GM23338 (cell line): Measurements from ENCODE around the gene CHST10. TPM values are rescaled to one million over a fixed set of nuclear protein-coding genes. Genes with fewer than 3 reads are reported as not detected.

Source experiments
- ATAC-seq: fragments of 200-7000 bp; cut with Tn5 transposase; 3 replicates; pipeline ENCODE4 v1.9.1; 2020
- DNase-seq: peaks from one replicate; pipeline ENCODE4 v3.0.0-alpha.2; 2015; ENCODE audit warnings: low spot score
- H2AFZ ChIP-seq: fragments of 200-600 bp; sonication (generic); 2 replicates; pipeline ENCODE4 v1.8.0; 2016; ENCODE audit warnings: antibody characterized with exemption, mild to moderate bottlenecking, moderate library complexity
- H3F3A ChIP-seq: fragments of 200-600 bp; sonication (generic); replicated peaks from 2 replicates; pipeline ENCODE4 v1.8.0; 2017; ENCODE audit warnings: antibody characterized with exemption, mixed run types, low read depth
- H3K27ac ChIP-seq: fragments of 200-600 bp; sonication (generic); 2 replicates; pipeline ENCODE4 v1.6.1; 2016; ENCODE audit warnings: low read depth
- H3K27me3 ChIP-seq: fragments of 200-600 bp; sonication (generic); 2 replicates; pipeline ENCODE4 v1.8.0; 2016; ENCODE audit warnings: mild to moderate bottlenecking, mixed run types, moderate library complexity; ENCODE audit not compliant: insufficient read depth
- H3K36me3 ChIP-seq: fragments of 200-600 bp; sonication (generic); 2 replicates; pipeline ENCODE4 v1.8.0; 2016; ENCODE audit warnings: mild to moderate bottlenecking; ENCODE audit not compliant: insufficient read depth
- H3K4me1 ChIP-seq: fragments of 200-600 bp; sonication (generic); 2 replicates; pipeline ENCODE4 v1.8.0; 2016; ENCODE audit warnings: mild to moderate bottlenecking, moderate library complexity; ENCODE audit not compliant: insufficient read depth
- H3K4me2 ChIP-seq: fragments of 200-600 bp; sonication (generic); 2 replicates; pipeline ENCODE4 v1.7.1; 2017; ENCODE audit warnings: mixed run types
- H3K4me3 ChIP-seq: fragments of 200-600 bp; sonication (generic); 2 replicates; pipeline ENCODE4 v1.6.1; 2016; ENCODE audit warnings: mixed run types
- H3K79me2 ChIP-seq: fragments of 200-600 bp; sonication (generic); replicated peaks from 2 replicates; pipeline ENCODE4 v1.8.0; 2017; ENCODE audit warnings: mild to moderate bottlenecking; ENCODE audit not compliant: insufficient read depth
- H3K9me2 ChIP-seq: fragments of 200-600 bp; sonication (generic); 2 replicates; pipeline ENCODE4 v1.8.0; 2017; ENCODE audit not compliant: insufficient read depth
- H4K20me1 ChIP-seq: fragments of 200-600 bp; sonication (generic); replicated peaks from 2 replicates; pipeline ENCODE4 v1.8.0; 2017; ENCODE audit warnings: mild to moderate bottlenecking; ENCODE audit not compliant: insufficient read depth
- H3K27ac Mint-ChIP-seq: 2 replicates; pipeline ENCODE4 v1.8.0; 2020; ENCODE audit warnings: inconsistent platforms, mild to moderate bottlenecking, moderate library complexity, mixed read lengths
- H3K27me3 Mint-ChIP-seq: 3 replicates; pipeline ENCODE4 v1.8.0; 2022; ENCODE audit warnings: low read depth, mild to moderate bottlenecking, moderate library complexity, mixed read lengths, inconsistent platforms; ENCODE audit not compliant: insufficient read depth, poor library complexity
- H3K36me3 Mint-ChIP-seq: 3 replicates; pipeline ENCODE4 v1.8.0; 2021; ENCODE audit warnings: low read depth, mild to moderate bottlenecking, inconsistent platforms, moderate library complexity, mixed read lengths
- H3K4me1 Mint-ChIP-seq: 3 replicates; pipeline ENCODE4 v1.8.0; 2020; ENCODE audit warnings: mild to moderate bottlenecking, inconsistent platforms, mixed read lengths
- H3K4me3 Mint-ChIP-seq: 3 replicates; pipeline ENCODE4 v1.8.0; 2021; ENCODE audit warnings: moderate library complexity, mild to moderate bottlenecking, inconsistent platforms, mixed read lengths
- H3K9me3 Mint-ChIP-seq: 3 replicates; pipeline ENCODE4 v1.8.0; 2020; ENCODE audit warnings: moderate library complexity, mild to moderate bottlenecking, inconsistent platforms, mixed read lengths
- EZH2 ChIP-seq: fragments of 200-600 bp; sonication (generic); IDR thresholded peaks from one replicate; pipeline ENCODE4 v1.8.0; 2017; ENCODE audit warnings: antibody characterized with exemption, mild to moderate bottlenecking, low read depth; ENCODE audit not compliant: unreplicated experiment
- EZH2phosphoT487 ChIP-seq: fragments of 200-600 bp; sonication (generic); IDR thresholded peaks from one replicate; pipeline ENCODE4 v1.8.1; 2018; ENCODE audit warnings: antibody characterized with exemption; ENCODE audit not compliant: unreplicated experiment
- NANOG ChIP-seq: IDR thresholded peaks from 2 replicates; pipeline ENCODE4 v1.6.1; 2016; ENCODE audit warnings: antibody characterized with exemption, borderline replicate concordance
- STAT1 ChIP-seq: IDR thresholded peaks from one replicate; pipeline ENCODE4 v1.6.1; 2016; ENCODE audit warnings: antibody characterized with exemption; ENCODE audit not compliant: unreplicated experiment
- ZNF114 ChIP-seq: fragments of 250-450 bp; sonication (Bioruptor Pico); IDR thresholded peaks from 2 replicates; pipeline ENCODE4 v1.5.0; 2020; ENCODE audit warnings: mild to moderate bottlenecking, moderate library complexity
- ZNF331 ChIP-seq: fragments of 250-450 bp; sonication (Bioruptor Pico); IDR thresholded peaks from 2 replicates; pipeline ENCODE4 v1.5.0; 2020; ENCODE audit warnings: low read depth, mild to moderate bottlenecking, moderate library complexity
- polyA plus RNA-seq: library from polyadenylated mRNA; unstranded; fragments of >200 nt; fragmentation: Nextera tagmentation; extraction: Ambion mirVana; gene quantifications from 2 replicates; pipeline ENCODE4 v1.2.1, GENCODE V29; 2016
- total RNA-seq: library from RNA; depleted of rRNA; stranded (reverse); fragments of >200 nt; shearing (Covaris generic); gene quantifications from 2 replicates; pipeline ENCODE4 v1.2.3, GENCODE V29; 2014
- TF ChIP-seq, protein P1 (sequence below): fragments of 250-450 bp; sonication (Bioruptor Pico); IDR thresholded peaks from 2 replicates; pipeline ENCODE4 v1.5.0; 2020; ENCODE audit warnings: mild to moderate bottlenecking, moderate library complexity
- TF ChIP-seq, protein P2 (sequence below): IDR thresholded peaks from 2 replicates; pipeline ENCODE4 v1.6.1; 2016; ENCODE audit warnings: antibody characterized with exemption

Gene CHST10
- total and polyA plus RNA-seq, 2 experiments from 2014 or later, result 7.7 to 24.5 TPM

DNA sequence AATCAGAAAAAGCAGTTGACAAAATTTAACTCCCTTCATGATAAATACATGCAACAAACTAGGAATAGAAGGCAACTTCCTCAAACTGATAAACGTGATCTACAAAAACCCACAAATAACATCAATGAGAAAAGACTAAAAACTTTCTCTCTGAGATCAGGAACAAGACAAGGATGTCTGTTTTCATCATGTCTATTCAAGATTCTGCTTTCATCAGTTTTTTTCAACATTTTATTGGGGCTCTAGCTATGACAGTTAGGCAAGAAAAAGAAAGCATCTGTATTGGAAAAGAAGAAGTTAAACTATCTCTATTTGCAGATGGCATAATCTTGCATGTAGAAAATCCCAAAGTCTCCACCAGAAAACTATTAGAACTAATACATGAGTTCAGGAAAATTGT lies 12.3 kb upstream of the CHST10 start:
- Mint-ChIP-seq H3K27ac (no peak overlapping the region), H3K27me3 (peaks cover 1% of the 10 kb centered on the region), H3K9me3 (peaks cover 8% of the 10 kb centered on the region), H3K4me3 (no peak overlapping the region), H3K36me3 (peaks cover 2% of the 10 kb centered on the region; the same call in 1 of the 3 replicates), H3K4me1 (peaks cover 2% of the 10 kb centered on the region)
- Histone ChIP-seq H3K4me1 (no peaks in the 10 kb centered on the region), H3F3A (no peaks in the 10 kb centered on the region), H3K79me2 (no peaks in the 10 kb centered on the region), H3K36me3 (no peaks in the 10 kb centered on the region), H2AFZ (no peak overlapping the region), H3K4me2 (no peak overlapping the region), H3K4me3 (no peak overlapping the region), H3K9me2 (no peaks in the 10 kb centered on the region; the same call in 1 of the 2 replicates), H4K20me1 (no peaks in the 10 kb centered on the region), H3K27ac (no peak overlapping the region), H3K27me3 (no peaks in the 10 kb centered on the region)
- no peak for DNase-seq
- ATAC-seq, result no peak
- no peak for TF ChIP-seq EZH2phosphoT487
- TF ChIP-seq, protein P1, sequence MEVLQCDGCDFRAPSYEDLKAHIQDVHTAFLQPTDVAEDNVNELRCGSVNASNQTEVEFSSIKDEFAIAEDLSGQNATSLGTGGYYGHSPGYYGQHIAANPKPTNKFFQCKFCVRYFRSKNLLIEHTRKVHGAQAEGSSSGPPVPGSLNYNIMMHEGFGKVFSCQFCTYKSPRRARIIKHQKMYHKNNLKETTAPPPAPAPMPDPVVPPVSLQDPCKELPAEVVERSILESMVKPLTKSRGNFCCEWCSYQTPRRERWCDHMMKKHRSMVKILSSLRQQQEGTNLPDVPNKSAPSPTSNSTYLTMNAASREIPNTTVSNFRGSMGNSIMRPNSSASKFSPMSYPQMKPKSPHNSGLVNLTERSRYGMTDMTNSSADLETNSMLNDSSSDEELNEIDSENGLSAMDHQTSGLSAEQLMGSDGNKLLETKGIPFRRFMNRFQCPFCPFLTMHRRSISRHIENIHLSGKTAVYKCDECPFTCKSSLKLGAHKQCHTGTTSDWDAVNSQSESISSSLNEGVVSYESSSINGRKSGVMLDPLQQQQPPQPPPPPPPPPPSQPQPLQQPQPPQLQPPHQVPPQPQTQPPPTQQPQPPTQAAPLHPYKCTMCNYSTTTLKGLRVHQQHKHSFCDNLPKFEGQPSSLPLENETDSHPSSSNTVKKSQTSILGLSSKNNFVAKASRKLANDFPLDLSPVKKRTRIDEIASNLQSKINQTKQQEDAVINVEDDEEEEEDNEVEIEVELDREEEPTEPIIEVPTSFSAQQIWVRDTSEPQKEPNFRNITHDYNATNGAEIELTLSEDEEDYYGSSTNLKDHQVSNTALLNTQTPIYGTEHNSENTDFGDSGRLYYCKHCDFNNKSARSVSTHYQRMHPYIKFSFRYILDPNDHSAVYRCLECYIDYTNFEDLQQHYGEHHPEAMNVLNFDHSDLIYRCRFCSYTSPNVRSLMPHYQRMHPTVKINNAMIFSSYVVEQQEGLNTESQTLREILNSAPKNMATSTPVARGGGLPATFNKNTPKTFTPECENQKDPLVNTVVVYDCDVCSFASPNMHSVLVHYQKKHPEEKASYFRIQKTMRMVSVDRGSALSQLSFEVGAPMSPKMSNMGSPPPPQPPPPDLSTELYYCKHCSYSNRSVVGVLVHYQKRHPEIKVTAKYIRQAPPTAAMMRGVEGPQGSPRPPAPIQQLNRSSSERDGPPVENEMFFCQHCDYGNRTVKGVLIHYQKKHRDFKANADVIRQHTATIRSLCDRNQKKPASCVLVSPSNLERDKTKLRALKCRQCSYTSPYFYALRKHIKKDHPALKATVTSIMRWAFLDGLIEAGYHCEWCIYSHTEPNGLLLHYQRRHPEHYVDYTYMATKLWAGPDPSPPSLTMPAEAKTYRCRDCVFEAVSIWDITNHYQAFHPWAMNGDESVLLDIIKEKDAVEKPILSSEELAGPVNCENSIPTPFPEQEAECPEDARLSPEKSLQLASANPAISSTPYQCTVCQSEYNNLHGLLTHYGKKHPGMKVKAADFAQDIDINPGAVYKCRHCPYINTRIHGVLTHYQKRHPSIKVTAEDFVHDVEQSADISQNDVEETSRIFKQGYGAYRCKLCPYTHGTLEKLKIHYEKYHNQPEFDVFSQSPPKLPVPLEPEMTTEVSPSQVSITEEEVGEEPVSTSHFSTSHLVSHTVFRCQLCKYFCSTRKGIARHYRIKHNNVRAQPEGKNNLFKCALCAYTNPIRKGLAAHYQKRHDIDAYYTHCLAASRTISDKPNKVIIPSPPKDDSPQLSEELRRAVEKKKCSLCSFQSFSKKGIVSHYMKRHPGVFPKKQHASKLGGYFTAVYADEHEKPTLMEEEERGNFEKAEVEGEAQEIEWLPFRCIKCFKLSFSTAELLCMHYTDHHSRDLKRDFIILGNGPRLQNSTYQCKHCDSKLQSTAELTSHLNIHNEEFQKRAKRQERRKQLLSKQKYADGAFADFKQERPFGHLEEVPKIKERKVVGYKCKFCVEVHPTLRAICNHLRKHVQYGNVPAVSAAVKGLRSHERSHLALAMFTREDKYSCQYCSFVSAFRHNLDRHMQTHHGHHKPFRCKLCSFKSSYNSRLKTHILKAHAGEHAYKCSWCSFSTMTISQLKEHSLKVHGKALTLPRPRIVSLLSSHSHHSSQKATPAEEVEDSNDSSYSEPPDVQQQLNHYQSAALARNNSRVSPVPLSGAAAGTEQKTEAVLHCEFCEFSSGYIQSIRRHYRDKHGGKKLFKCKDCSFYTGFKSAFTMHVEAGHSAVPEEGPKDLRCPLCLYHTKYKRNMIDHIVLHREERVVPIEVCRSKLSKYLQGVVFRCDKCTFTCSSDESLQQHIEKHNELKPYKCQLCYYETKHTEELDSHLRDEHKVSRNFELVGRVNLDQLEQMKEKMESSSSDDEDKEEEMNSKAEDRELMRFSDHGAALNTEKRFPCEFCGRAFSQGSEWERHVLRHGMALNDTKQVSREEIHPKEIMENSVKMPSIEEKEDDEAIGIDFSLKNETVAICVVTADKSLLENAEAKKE, result no peak
- TF ChIP-seq NANOG, result no peak
- TF ChIP-seq STAT1, result no peak
- no peak for TF ChIP-seq EZH2
- TF ChIP-seq ZNF114 (CRISPR knock-in tag), result no peak
- TF ChIP-seq, protein P2, sequence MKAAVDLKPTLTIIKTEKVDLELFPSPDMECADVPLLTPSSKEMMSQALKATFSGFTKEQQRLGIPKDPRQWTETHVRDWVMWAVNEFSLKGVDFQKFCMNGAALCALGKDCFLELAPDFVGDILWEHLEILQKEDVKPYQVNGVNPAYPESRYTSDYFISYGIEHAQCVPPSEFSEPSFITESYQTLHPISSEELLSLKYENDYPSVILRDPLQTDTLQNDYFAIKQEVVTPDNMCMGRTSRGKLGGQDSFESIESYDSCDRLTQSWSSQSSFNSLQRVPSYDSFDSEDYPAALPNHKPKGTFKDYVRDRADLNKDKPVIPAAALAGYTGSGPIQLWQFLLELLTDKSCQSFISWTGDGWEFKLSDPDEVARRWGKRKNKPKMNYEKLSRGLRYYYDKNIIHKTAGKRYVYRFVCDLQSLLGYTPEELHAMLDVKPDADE, result no peak
- TF ChIP-seq ZNF331 (CRISPR knock-in tag), result no peak
